PFSK-1 (cell line): ENCODE data around the gene KIF26B.

ENCODE experiments used
- FOXP2 ChIP-seq: optimal IDR thresholded peaks from 2 replicates; pipeline ENCODE3; 2011; ENCODE audit warnings: borderline replicate concordance, control low read depth, inconsistent platforms; ENCODE audit not compliant: insufficient read depth; ENCODE audit errors: extremely low read length, extremely low read depth
- POLR2AphosphoS5 ChIP-seq: IDR thresholded peaks from 2 replicates; pipeline ENCODE4 v1.6.1; 2012; ENCODE audit warnings: low read depth, mild to moderate bottlenecking, control low read depth, low read length, moderate library complexity
- SIN3A ChIP-seq: IDR thresholded peaks from 2 replicates; pipeline ENCODE4 v1.6.1; 2012; ENCODE audit warnings: mild to moderate bottlenecking, low read length, moderate library complexity, borderline replicate concordance; ENCODE audit not compliant: insufficient read depth
- TAF1 ChIP-seq: IDR thresholded peaks from 2 replicates; pipeline ENCODE4 v1.6.1; 2012; ENCODE audit warnings: low read length, control low read depth, borderline replicate concordance; ENCODE audit not compliant: insufficient read depth
- TF ChIP-seq, protein P1 (sequence below), 2 experiments: IDR thresholded peaks; 2 replicates each; pipeline versions ENCODE4 v1.6.1 to v1.8.0; 2011 to 2012; ENCODE audit warnings: low read depth in 2 of 2, low read length in 2 of 2, control low read depth in 1 of 2, inconsistent platforms in 1 of 2, mild to moderate bottlenecking in 1 of 2, moderate library complexity in 1 of 2; ENCODE audit not compliant: insufficient read depth in 1 of 2

Gene KIF26B

DNA sequence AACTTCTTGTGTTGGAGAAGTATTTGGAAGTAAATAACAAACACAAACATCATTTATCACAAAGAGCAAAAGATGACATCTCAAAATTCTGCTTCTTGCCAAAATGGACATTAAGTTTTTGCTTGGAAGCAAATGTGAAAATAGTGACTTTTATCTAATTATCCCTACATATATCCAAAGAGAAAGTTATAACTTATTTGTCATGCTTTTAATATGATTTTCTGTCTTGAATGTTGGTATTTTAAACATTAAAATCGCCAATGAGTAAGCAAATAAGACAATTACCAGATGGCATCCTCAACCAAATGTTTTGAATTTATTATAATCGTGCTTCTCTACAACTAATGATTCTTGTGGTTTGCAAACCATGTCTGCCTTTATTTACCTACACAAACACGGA lies 594.3 kb downstream of the KIF26B start:
- TF ChIP-seq SIN3A (no peak), POLR2AphosphoS5 (no peak), FOXP2 (no peak), TAF1 (no peak)
- TF ChIP-seq, protein P1, sequence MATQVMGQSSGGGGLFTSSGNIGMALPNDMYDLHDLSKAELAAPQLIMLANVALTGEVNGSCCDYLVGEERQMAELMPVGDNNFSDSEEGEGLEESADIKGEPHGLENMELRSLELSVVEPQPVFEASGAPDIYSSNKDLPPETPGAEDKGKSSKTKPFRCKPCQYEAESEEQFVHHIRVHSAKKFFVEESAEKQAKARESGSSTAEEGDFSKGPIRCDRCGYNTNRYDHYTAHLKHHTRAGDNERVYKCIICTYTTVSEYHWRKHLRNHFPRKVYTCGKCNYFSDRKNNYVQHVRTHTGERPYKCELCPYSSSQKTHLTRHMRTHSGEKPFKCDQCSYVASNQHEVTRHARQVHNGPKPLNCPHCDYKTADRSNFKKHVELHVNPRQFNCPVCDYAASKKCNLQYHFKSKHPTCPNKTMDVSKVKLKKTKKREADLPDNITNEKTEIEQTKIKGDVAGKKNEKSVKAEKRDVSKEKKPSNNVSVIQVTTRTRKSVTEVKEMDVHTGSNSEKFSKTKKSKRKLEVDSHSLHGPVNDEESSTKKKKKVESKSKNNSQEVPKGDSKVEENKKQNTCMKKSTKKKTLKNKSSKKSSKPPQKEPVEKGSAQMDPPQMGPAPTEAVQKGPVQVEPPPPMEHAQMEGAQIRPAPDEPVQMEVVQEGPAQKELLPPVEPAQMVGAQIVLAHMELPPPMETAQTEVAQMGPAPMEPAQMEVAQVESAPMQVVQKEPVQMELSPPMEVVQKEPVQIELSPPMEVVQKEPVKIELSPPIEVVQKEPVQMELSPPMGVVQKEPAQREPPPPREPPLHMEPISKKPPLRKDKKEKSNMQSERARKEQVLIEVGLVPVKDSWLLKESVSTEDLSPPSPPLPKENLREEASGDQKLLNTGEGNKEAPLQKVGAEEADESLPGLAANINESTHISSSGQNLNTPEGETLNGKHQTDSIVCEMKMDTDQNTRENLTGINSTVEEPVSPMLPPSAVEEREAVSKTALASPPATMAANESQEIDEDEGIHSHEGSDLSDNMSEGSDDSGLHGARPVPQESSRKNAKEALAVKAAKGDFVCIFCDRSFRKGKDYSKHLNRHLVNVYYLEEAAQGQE (IDR thresholded peaks at IDR 0.05; ENCODE audit: insufficient read depth in 1 of 2, low read depth in 2 of 2, low read length in 2 of 2) = no peak

DNA sequence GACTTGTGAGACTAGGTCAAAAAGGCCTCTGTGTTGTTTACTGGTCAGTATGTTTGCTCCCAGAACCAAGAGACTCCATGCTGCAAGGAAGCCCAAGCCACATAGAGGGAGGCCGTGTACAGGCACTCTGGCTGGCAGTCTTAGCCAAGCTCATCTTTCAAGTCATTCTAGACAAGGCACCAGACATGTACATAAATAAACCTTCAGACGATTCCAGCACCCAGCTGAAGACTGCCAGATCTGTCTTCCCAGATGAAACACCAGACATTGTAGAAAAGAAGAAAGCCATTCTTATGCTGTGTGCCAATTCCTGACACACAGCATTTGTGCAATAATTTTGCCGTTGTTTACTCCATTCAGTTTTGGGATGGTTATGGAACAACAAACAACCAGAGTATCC lies 595.5 kb downstream of the KIF26B start:
- TF ChIP-seq SIN3A = no peak
- TF ChIP-seq FOXP2 = no peak
- TF ChIP-seq TAF1 = no peak
- TF ChIP-seq, protein P1 (IDR thresholded peaks at IDR 0.05; ENCODE audit: insufficient read depth in 1 of 2, low read depth in 2 of 2, low read length in 2 of 2) = no peak
- no peak for TF ChIP-seq POLR2AphosphoS5

DNA sequence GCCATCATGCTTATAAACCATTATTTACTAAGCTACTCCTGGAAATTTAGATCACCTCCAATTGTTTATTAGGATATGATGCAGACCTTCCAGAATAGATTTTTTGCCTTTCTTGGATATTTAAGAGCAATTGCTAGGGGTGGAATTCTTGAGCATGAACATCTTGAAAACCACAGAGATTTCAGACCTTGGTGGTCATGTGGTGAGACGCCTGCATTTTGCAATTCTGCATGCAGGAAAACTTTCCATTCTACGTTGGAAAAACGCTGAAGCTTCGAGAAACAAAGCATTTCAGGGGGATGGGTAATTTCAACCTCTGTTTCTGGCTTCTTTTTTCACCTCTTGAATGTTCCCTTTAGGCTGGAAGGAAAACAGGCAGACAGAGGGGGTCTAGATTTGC lies 596.3 kb downstream of the KIF26B start:
- TF ChIP-seq TAF1 (no peak), SIN3A (no peak), FOXP2 (no peak), POLR2AphosphoS5 (no peak)
- TF ChIP-seq, protein P1 (IDR thresholded peaks at IDR 0.05; ENCODE audit: insufficient read depth in 1 of 2, low read depth in 2 of 2, low read length in 2 of 2) = no peak

DNA sequence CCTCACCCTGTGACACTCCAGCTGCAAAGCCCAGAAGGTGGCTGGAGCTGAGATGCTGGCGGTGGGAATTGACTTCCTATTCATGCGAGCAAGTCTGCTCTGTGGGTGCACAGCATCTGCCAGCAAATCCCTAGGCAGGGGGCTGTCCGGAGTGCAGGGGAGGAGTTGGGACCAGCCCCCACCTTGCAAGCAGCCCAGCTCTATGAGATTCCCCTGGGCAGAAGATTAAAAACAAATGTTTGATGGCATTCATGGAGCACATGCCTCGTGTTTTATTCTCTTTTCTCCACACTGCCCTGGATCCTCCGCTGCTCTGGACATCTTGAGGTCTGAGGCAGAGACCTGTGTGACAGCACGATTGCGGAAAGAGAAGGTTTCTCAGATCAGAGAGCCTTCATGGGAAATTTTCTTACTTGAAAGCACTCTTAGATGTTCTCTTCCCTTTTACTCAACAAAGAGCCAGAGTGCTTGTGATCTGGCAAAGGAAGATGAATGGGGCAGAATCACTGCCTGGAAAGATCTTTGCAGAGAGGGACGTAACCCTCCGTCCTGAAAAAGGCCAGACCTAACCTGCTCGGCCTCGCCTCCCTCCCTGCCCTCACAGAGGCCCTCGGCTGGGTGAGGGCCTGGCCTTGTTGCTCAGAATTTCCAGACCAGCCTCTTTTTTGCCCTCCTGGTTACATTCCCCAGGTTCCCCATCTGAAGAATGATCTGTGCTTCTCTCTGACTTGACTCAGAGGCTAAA lies 597.1 kb downstream of the KIF26B start:
- TF ChIP-seq, protein P1 (IDR thresholded peaks at IDR 0.05; ENCODE audit: insufficient read depth in 1 of 2, low read depth in 2 of 2, low read length in 2 of 2) = no peak
- TF ChIP-seq FOXP2 = no peak
- TF ChIP-seq SIN3A = no peak
- no peak for TF ChIP-seq POLR2AphosphoS5
- no peak for TF ChIP-seq TAF1

DNA sequence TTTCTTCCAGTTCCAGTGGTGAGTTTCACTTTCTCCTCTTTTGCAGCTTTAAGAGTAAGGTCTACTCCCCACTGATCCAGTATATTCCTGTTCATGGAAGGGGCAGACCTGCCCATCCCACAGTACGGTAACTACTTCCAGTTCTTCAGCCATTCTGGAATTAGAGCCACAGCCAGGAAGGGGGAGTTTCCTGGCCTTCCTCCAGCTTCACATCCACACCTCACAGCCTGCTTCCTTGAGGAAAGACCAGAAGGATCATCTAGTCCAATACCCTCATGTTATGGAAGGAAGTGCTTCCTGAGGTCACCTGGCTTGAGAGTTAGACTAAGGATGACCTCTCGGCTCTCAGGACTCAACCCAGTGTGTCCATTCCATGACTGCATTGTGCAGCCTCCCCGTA lies 597.8 kb downstream of the KIF26B start:
- TF ChIP-seq SIN3A (no peak), FOXP2 (no peak), POLR2AphosphoS5 (no peak), TAF1 (no peak)
- TF ChIP-seq, protein P1 (IDR thresholded peaks at IDR 0.05; ENCODE audit: insufficient read depth in 1 of 2, low read depth in 2 of 2, low read length in 2 of 2) = no peak
